AG08395 (cell line): ENCODE results near the gene ALKBH3.

ENCODE experiments used
- DNase-seq: peaks from one replicate; pipeline ENCODE4 v3.0.0; 2012; ENCODE audit warnings: mixed read lengths, low spot score

ALKBH3 gene

DNA sequence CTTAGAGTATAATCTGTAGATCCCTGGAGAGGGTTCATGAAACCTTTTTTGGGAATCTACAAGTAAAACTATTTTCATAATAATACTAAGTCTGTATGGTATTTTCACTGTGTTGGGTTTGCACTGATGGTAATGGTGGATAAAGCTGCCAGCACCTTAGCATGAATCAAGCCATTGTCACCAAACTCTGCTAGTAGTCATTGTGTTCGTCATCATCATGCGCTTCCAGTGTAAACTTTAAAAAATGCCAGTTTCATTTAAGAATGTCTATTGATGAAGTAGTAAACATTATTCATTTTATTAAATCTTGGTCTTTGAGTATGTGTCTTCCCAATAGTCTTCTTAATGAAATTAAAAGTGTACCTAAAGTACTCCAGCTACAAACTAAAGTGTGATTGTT lies 15.0 kb downstream of the ALKBH3 start:
- DNase-seq, result no peak

DNA sequence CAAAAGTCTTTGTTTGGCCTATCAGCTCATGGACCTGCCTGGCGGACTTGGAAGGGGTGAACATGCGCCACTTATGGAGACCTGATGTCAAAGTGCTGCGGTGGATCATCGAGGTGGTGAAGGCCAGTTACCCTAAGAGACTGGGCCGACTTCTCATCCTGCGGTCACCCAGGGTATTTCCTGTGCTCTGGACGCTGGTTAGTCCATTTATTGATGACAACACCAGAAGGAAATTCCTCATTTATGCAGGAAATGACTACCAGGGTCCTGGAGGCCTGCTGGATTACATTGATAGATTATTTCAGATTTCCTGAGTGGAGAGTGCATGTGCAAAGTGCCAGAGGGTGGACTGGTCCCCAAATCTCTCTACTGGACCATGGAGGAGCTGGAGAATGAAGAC lies 17.9 kb downstream of the ALKBH3 start:
- DNase-seq, result no peak

DNA sequence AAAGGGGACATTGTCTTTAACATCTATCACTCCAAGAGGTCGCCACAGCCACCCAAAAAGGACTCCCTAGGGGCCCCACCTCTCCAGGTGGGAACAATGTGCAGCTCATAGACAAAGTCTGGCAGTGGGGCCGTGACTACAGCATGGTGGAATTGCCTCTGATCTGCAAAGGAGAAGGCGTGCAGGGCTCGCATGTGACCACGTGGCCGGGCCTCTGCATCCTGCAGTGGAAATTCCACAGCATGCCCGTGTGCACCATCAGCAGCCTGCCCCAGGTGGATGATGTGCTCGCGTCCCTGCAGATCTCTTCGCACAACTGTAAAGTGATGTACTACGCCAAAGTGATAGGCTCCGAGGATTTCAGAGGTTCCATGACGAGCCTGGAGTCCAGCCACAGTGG lies 18.5 kb downstream of the ALKBH3 start:
- DNase-seq, result no peak

DNA sequence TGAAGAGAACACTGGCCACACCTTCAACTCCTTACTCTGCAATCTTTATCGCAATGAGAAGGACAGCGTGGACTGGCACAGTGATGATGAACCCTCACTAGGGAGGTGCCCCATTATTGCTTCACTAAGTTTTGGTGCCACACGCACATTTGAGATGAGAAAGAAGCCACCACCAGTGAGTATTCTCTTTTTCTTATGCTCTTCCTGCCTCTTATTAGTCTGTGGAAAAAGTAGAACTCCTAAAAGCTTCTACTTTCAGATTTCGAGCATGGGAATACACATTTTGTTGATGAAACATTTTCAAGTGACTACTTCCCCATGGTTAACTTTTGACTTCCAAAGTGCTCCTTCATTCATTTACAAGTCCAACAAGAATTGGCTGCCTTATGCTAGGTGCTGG lies 20.9 kb downstream of the ALKBH3 start:
- DNase-seq, result no peak

DNA sequence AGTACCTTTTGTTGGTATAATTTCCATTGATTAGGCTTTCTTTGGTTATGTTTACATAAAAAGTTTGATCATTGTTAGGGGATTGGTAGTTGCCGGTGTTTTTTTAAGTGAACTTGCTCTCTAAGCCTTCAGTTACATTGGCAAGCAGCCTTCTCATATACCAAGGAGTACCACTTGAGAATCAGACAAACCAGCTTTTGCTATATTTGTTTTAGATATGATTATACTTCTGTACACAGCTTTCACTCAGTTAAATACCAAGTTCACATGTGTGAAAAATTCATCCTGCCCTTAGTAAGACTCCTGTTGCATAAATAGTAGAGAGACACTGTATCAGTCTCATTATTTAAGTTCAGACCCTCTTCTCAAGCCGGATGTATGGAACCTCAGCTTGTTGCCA lies 22.4 kb downstream of the ALKBH3 start:
- no peak for DNase-seq

DNA sequence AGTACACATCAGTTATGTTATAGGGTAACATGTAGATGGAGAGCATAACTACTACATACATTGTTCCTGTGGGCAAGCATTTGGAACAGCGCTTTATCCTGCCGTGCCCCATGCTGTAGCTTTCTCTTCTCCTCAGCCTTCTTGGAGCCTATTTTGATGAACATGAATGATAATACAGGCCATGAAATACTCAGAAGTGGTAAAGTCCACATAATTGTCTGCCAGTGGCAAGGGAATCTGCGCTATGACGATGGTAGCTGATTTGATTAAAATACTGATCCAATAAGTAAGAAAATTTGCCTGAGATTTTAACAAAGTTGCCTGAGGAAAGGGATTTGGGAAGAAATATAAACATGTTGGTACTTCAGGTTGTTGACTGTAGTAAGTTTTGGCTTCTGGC lies 23.3 kb downstream of the ALKBH3 start:
- no peak for DNase-seq

DNA sequence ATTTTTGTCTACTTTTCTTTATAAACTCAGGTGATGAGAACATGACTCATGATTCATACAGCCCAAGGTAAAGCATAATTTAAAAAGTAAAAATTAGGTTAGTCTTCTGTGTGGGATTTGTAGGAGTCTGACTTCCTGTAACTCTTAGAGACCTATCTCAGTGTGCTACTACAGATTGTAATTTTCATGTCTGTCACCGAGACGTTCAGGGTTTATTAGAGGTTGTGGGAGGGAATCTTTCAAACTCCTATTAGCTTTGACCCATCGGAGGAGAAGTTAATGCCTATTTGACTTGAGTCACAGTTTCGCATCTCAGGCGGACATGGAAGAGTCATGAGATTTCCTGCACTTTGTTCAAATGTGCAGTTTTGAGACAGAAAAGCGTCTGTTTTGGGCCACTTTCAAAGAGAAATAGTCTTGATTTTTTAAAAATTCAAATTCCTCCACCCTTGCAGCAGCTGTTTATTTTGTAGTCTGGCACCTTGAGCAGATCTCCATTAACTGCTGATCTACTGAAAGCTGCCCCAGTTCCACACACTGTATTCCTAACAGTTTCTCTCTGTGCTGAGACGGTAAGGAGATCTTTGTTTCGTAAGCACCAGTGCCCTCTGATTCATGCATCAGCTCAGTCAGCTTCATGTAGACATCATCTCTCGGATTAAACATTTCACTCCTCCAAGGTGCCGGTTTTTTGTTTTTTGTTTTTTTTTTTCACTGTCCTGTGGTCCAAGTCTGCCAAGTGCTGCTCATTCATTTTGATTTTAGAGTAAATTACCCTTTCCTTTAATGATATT lies 24.3 kb downstream of the ALKBH3 start:
- DNase-seq, result no peak

DNA sequence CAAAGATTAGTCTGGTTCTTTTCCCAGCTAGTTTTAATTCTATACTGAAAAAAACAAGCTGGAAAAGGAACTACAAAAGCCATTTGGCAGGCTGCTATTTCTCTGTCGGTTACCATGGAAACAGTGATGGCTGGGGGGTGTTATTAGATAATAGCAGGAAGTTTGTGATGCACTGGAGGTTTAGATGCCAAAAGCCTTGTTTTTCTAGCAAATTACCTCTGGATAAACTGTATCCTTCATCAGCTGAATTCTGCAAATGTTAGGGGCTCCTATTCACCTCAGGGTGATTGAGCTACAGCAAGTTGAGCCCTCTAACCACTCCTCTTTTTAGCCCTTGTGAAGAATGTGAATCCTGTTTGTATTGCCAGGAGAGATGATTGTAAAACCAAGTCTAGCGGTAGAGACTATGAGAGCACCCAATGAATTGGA lies 25.2 kb downstream of the ALKBH3 start:
- DNase-seq, result no peak

DNA sequence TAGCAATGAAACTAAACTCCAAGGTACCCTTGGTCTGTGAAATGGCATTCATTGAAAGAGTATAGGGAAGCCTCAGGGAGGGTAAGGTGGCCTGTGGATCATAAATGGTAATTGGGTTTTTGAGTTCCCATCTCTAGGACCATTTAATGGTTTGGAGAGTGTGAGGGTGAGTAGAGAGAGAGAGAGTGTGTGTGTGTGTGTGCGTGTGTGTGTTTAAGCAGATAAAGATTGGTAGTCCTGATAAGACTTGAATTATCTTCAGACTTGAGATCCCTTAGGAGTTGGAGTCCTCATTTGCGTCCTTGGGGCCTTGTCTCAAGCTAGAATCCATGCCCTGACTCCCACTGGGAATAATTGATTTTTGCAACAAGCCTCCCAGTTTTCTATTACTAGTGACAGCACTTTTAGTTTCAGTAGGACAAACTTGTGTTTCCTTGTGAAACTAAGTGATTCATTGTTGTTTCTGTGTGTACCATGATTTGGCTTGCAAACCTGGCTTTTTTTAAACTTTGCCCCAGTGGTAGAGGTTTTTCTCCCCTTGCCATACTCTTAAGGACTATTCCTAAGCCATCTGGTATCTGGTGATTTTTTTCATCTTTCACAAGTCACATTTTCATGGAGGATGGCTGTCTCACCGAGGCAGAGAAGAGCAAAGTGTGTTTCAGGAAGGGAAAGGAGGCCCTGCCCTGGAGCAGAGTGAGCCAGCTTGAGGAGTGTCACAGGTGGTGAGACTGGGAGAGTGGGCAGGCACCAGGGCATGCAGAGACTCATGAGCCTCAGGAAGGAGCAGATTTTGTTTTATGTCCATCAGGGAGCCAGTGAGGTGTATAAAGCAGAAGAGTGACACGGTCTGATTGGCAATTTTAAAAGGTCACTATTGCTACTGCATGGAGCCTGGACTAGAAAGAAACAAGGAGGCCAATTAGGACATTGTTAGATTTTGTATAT lies 26.7 kb downstream of the ALKBH3 start:
- no peak for DNase-seq

DNA sequence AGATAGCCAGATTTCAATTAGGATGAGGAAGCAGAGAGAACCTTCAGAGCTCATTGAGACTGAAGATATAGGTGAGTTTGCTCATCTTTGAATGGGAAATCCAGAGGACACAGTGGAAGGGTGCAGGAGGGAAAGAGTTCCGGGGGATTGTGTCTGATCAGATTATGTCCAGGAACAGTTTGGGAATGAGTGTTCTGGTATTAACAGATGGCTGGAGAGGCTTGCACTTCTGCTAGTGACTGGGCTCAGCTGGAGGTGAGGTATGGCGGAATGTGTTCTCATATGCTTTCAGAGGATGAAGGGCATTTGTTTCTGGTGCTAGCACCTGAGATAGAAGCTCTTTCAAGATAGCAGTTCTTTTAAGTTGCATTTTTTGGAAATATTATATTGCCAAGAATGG lies 27.6 kb downstream of the ALKBH3 start:
- DNase-seq, result no peak

DNA sequence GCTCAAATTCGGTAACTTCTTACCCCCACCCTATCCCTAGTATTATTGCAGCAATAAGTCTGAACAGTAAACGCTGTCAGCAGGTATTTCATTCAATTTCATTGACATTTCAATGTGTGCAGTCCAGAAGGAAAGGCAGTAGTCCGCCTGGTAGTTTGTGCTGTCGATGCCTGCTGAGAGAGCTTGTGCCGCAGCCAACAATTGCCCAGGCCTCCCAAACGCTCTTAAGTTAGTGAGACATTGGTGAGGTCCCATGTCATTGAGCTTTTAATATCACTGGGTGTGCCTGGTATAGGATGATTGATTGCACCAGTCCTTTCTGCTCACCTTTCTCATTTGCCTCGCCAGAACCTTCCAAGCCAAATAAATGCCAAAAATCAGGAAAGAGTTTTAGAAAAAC lies 28.1 kb downstream of the ALKBH3 start:
- no peak for DNase-seq

DNA sequence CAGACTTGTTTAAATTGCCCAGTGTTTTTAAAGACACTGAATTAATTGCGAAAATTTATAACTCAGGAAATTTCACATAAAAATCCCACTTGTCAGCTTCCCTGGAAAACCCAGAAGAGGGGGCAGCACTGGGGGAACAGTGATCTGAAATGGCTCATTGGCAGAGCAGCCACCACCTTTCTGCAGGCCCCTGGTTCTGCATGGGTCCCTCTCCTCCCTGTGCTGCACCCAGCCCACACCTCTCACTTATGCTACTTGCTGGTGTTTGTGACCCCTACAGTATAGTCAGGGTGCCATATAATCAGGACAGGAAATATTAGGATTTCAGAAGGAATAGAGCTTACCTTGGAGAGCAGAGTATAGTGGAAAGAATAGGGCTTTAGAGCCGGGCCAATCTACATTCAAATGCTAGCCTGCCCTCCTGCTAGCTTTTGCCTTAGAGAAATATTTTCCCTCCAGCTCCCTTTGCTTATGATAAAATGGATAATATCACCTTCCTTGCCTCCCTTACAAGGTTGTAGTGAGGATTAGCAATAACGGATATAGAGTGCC lies 33.3 kb downstream of the ALKBH3 start:
- DNase-seq, result no peak

DNA sequence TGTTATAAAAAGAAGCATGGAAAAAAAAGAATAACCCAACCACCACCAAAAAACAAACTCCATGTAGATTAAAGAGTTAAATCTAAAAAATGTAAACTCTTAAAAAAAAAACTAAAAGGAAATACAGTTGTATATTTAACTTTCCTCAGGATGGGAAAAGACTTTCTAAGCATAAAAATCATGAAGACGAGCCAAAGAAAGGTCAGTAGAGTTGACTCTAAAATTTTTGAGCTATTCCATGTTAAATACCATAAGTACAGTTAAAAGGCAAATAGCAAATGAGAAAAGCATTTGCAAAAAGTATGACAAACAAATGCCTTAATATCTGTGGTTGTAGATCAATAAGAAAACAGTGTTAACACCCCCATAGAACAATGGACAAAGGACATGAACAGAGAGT lies 33.8 kb downstream of the ALKBH3 start:
- DNase-seq, result no peak

DNA sequence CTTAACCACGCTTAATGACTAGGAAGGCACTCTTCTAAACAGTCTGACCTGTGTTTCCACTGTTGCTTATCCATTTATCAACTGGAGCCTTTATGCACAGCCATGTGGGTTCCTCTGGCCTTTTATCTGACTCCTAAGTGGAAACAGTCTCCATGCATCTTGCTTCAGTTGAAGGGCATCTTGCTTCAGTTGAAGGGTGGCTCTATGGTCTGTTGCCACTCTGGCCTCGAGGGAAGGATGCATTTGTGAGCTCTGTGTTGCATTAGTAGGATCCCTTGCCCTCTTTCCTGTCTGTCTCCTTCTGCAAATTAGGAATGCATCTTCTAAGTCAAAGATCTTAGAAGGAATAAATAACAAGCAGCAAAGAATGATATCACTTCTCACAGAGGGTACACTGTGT lies 36.0 kb downstream of the ALKBH3 start:
- no peak for DNase-seq

DNA sequence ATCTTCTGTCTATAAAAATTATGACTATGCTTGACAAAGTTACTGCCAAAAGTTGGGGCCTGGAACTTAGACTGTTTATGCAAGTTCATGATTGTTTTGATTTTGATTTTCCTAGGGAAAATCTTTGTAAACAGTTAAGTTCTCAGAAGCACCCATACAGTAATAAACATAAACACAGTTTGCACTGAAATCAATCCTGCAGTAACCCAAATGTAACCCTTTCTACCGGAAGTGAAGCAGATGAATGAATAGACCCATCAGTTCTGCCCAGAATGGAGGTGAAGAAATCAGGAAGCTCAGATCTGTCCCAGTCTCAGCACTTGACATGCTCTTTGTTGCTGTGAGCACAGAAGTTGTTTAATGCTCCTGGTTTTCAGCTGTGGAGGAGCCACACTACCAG lies 37.2 kb downstream of the ALKBH3 start:
- no peak for DNase-seq

DNA sequence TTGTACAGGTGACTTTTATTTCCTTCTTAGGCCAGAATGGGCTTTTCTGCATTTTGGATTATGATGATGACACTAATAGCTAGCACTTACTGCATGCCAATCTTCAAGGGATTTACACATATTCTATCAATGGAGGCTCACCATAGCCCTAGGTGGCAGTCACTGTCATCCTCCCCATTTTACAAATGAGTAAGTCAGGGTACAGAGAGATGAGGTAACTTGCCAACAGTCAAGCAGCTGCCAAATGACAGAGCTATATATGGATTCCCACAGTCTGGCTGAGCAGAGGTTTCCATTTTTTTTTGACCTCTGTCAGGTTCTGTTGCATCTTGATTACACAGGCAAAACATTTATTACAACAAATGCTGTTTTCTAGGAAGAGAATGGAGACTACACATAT lies 38.0 kb downstream of the ALKBH3 start:
- no peak for DNase-seq

DNA sequence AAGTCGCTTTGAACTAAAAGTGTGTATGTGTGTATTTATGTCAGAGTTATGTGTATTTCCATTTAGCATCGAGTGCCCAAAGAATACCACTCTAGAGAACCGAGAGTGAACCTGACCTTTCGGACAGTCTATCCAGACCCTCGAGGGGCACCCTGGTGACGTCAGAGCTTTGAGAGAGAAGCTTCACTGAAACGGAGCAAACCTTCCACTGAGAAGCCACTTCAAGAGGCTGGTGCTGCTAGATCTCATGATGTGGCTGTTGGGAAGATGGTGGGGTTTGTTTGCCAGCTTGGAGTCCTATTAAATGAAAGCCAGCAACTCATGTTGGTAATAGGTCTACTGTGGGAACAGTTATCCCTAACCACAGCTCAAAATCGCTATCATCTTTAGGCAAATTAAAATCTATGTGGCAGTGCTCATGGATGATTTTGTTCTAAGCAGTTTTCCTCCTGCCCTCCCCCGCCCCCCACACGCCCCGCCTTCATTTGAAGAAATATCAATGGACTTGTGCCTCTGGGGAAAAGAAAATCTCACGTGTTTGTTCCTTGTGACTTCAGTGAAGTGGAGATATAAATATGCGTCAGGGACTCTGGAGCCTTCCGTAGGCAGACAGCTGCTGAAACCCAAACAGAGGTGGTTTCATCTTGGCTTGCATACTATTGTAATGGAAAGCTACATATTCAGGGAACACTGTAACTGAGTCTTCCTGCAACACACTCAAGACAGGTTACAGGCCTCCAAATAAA lies 39.4 kb downstream of the ALKBH3 start:
- DNase-seq, result no peak

DNA sequence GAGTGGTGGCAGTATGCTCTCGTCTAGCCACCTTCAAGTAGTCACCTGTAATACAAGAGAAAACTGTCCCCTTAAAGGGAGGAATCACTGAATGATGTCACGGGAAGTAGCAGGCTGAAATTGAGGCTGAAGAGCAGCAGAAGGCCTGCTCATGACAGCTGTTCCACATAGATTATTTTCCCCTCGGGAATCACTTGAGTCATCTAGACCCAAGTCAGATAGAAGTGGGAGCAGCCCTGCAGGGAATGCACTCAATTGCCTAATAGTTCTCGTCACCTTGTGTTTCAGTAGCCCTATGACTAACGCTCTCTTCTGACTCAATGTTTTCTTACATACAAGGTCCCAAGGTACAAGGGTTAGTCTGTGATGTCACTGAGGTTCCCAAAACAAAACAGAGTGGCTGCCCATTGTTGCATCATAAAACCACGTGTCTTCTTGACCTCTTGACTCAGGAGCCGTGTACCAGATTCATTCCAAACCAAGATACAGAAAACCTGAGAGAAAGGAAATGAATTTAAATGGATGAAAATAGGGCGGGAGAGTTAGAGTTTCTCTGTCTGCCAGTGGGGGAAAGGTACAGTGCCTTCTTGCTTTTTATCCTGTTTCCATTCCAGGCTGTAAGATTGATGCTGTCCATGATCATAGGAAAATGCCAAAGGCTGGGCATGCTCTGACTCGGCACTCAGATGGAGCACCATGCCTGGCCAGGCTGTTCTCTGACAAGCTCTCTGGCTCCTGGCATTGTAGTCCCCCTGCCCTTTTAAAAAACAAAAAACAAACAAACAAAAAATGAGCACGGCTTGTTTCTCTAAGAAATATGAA lies 40.2 kb downstream of the ALKBH3 start:
- DNase-seq, result peak; percentile 97

DNA sequence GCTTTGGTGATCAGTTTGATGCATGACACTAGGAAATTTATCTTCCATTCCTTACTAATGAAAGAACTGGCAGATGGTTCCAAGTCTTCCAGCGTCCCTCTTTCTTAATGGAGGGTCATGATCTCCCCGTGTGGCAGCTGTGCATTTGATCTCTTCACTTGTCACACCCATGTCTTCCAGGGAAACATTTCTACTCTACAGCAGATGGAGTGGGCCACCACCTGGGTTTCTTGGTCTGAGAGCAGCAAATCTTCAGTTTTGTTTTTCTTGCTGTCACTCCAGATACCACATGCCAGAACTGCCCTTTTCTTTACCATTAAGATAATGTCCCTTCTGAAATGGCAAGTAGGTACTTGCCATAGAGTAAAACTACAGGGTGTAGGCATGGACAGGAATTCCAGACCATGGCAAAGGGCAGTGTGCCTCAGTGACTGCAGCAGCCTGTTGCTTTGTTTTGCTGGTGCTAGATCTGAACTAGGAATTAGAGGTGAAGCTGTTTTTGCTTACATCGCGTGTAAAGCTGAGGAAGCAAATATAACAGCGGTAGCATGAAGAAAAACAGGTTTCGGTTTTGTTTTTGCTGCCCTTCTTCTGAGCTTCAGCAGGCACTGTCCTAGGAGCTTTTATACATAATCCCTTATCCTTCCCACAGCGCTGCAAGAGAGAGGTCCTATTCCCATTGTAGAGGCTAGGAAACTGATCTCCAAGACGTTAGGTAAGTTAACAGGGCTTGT lies 41.1 kb downstream of the ALKBH3 start:
- no peak for DNase-seq

DNA sequence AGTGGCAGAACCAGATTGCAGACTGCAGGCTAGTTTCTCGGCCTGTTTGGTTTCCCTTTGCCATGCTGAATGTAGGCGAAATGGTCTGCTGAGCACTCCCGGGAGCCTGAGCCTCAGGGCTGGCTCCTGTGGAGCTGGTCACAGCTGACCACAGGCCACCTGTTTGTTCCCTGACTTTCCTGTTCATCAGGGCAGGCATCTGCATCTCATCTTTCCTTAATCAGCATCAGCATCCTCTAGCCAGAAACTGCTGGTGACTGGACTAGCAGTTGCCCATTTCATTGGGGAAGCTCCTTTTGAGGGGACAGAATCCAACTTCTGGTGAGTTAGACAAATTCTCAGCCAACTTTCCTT lies 41.6 kb downstream of the ALKBH3 start:
- no peak for DNase-seq
